ENCODE measurements around the gene C22orf31.

The C22orf31 gene

GRCh38 chr22:29032014-29032475 lies 29.6 kb downstream of the C22orf31 start:
- Mint-ChIP-seq H3K27me3 (ENCODE audit: low read depth) (peaks cover 57% of the 10 kb centered on the region), H3K36me3 (ENCODE audit: low read depth) (no peaks in the 10 kb centered on the region), H3K27ac (no peak overlapping the region), H3K4me3 (no peak overlapping the region), H3K9me3 (no peaks in the 10 kb centered on the region), H3K4me1 (ENCODE audit: low read depth) (peaks cover 13% of the 10 kb centered on the region)
- no peak for DNase-seq (ENCODE audit: low spot score)

- H3K9me3 Mint-ChIP-seq: no peaks in the 10 kb centered on the region
- no peak overlapping the region for H3K27ac Mint-ChIP-seq
- H3K4me3 Mint-ChIP-seq: no peak overlapping the region
- DNase-seq (ENCODE audit: low spot score): no peak
- peaks cover 62% of the 10 kb centered on the region for H3K27me3 Mint-ChIP-seq (ENCODE audit: low read depth)
- no peaks in the 10 kb centered on the region for H3K36me3 Mint-ChIP-seq (ENCODE audit: low read depth)
- H3K4me1 Mint-ChIP-seq (ENCODE audit: low read depth): peaks cover 13% of the 10 kb centered on the region
These were observed 30.2 kb downstream of the C22orf31 start for GRCh38 chr22:29031227-29032011.

GRCh38 chr22:29030618-29031226 lies 30.9 kb downstream of the C22orf31 start:
- Mint-ChIP-seq H3K27ac (no peak overlapping the region), H3K4me3 (peak overlapping the region; percentile 37), H3K9me3 (no peaks in the 10 kb centered on the region), H3K36me3 (ENCODE audit: low read depth) (no peaks in the 10 kb centered on the region), H3K27me3 (ENCODE audit: low read depth) (peaks cover 64% of the 10 kb centered on the region), H3K4me1 (ENCODE audit: low read depth) (peaks cover 13% of the 10 kb centered on the region)
- DNase-seq (ENCODE audit: low spot score): no peak

- DNase-seq (ENCODE audit: low spot score): no peak
- H3K27ac Mint-ChIP-seq: no peak overlapping the region
- no peaks in the 10 kb centered on the region for H3K9me3 Mint-ChIP-seq
- peaks cover 68% of the 10 kb centered on the region for H3K27me3 Mint-ChIP-seq (ENCODE audit: low read depth)
- H3K36me3 Mint-ChIP-seq (ENCODE audit: low read depth): no peaks in the 10 kb centered on the region
- H3K4me1 Mint-ChIP-seq (ENCODE audit: low read depth): peaks cover 13% of the 10 kb centered on the region
- H3K4me3 Mint-ChIP-seq: peak overlapping the region; percentile 37
These were observed 31.5 kb downstream of the C22orf31 start for GRCh38 chr22:29030016-29030617.

GRCh38 chr22:29029202-29030000 lies 32.2 kb downstream of the C22orf31 start:
- no peak overlapping the region for H3K4me3 Mint-ChIP-seq
- no peaks in the 10 kb centered on the region for H3K36me3 Mint-ChIP-seq (ENCODE audit: low read depth)
- no peak overlapping the region for H3K27ac Mint-ChIP-seq
- peaks cover 69% of the 10 kb centered on the region for H3K27me3 Mint-ChIP-seq (ENCODE audit: low read depth)
- H3K4me1 Mint-ChIP-seq (ENCODE audit: low read depth): peaks cover 13% of the 10 kb centered on the region
- no peaks in the 10 kb centered on the region for H3K9me3 Mint-ChIP-seq
- no peak for DNase-seq (ENCODE audit: low spot score)

GRCh38 chr22:29028468-29028867 lies 33.2 kb downstream of the C22orf31 start:
- H3K27me3 Mint-ChIP-seq (ENCODE audit: low read depth): peaks cover 71% of the 10 kb centered on the region
- DNase-seq (ENCODE audit: low spot score): no peak
- H3K9me3 Mint-ChIP-seq: no peaks in the 10 kb centered on the region
- H3K4me1 Mint-ChIP-seq (ENCODE audit: low read depth): peaks cover 13% of the 10 kb centered on the region
- H3K27ac Mint-ChIP-seq: no peak overlapping the region
- no peak overlapping the region for H3K4me3 Mint-ChIP-seq
- H3K36me3 Mint-ChIP-seq (ENCODE audit: low read depth): no peaks in the 10 kb centered on the region

- Mint-ChIP-seq H3K36me3 (ENCODE audit: low read depth) (no peaks in the 10 kb centered on the region), H3K9me3 (no peaks in the 10 kb centered on the region), H3K4me1 (ENCODE audit: low read depth) (peaks cover 13% of the 10 kb centered on the region), H3K27me3 (ENCODE audit: low read depth) (peaks cover 71% of the 10 kb centered on the region), H3K27ac (no peak overlapping the region), H3K4me3 (no peak overlapping the region)
- no peak for DNase-seq (ENCODE audit: low spot score)
These were observed 35.1 kb downstream of the C22orf31 start for GRCh38 chr22:29026579-29026978.

GRCh38 chr22:29023172-29023796 lies 38.3 kb downstream of the C22orf31 start:
- H3K27me3 Mint-ChIP-seq (ENCODE audit: low read depth): peaks cover 53% of the 10 kb centered on the region
- H3K4me3 Mint-ChIP-seq: no peak overlapping the region
- DNase-seq (ENCODE audit: low spot score): no peak
- no peaks in the 10 kb centered on the region for H3K4me1 Mint-ChIP-seq (ENCODE audit: low read depth)
- no peak overlapping the region for H3K27ac Mint-ChIP-seq
- no peaks in the 10 kb centered on the region for H3K36me3 Mint-ChIP-seq (ENCODE audit: low read depth)
- peaks cover 4% of the 10 kb centered on the region for H3K9me3 Mint-ChIP-seq

- peaks cover 4% of the 10 kb centered on the region for H3K9me3 Mint-ChIP-seq
- H3K27me3 Mint-ChIP-seq (ENCODE audit: low read depth): peaks cover 53% of the 10 kb centered on the region
- no peak overlapping the region for H3K4me3 Mint-ChIP-seq
- no peak for DNase-seq (ENCODE audit: low spot score)
- no peaks in the 10 kb centered on the region for H3K4me1 Mint-ChIP-seq (ENCODE audit: low read depth)
- no peak overlapping the region for H3K27ac Mint-ChIP-seq
- no peaks in the 10 kb centered on the region for H3K36me3 Mint-ChIP-seq (ENCODE audit: low read depth)
These were observed 39.4 kb downstream of the C22orf31 start for GRCh38 chr22:29022101-29022817.

GRCh38 chr22:29018293-29019189 lies 43.1 kb downstream of the C22orf31 start:
- Mint-ChIP-seq H3K4me1 (ENCODE audit: low read depth) (peaks cover 6% of the 10 kb centered on the region), H3K27ac (no peak overlapping the region), H3K27me3 (ENCODE audit: low read depth) (peaks cover 38% of the 10 kb centered on the region), H3K36me3 (ENCODE audit: low read depth) (no peaks in the 10 kb centered on the region), H3K4me3 (no peak overlapping the region), H3K9me3 (peaks cover 4% of the 10 kb centered on the region)
- DNase-seq (ENCODE audit: low spot score): no peak

GRCh38 chr22:29016067-29016938 lies 45.3 kb downstream of the C22orf31 start:
- Mint-ChIP-seq H3K4me1 (ENCODE audit: low read depth) (peaks cover 6% of the 10 kb centered on the region), H3K36me3 (ENCODE audit: low read depth) (no peaks in the 10 kb centered on the region), H3K9me3 (peaks cover 4% of the 10 kb centered on the region), H3K27ac (no peak overlapping the region), H3K4me3 (no peak overlapping the region), H3K27me3 (ENCODE audit: low read depth) (peaks cover 27% of the 10 kb centered on the region)
- DNase-seq (ENCODE audit: low spot score): no peak

All from T-helper 2 cell treated with Interferon-gamma antibody and Interleukin-4, amounts not matched to agents 5 μg/mL and 100 μg/mL, for 36 hours (primary cell).